ENCODE data around the gene PIAS4.

Gene PIAS4

GRCh38 chr19:4023600-4024398 lies 16.3 kb downstream of the PIAS4 start:
- DNase-seq (ENCODE audit: low read depth): no peak

GRCh38 chr19:4025317-4025716 lies 17.8 kb downstream of the PIAS4 start:
- DNase-seq (ENCODE audit: low read depth): no peak

GRCh38 chr19:4027146-4027545 lies 19.6 kb downstream of the PIAS4 start:
- no peak for DNase-seq (ENCODE audit: low read depth)

DNA sequence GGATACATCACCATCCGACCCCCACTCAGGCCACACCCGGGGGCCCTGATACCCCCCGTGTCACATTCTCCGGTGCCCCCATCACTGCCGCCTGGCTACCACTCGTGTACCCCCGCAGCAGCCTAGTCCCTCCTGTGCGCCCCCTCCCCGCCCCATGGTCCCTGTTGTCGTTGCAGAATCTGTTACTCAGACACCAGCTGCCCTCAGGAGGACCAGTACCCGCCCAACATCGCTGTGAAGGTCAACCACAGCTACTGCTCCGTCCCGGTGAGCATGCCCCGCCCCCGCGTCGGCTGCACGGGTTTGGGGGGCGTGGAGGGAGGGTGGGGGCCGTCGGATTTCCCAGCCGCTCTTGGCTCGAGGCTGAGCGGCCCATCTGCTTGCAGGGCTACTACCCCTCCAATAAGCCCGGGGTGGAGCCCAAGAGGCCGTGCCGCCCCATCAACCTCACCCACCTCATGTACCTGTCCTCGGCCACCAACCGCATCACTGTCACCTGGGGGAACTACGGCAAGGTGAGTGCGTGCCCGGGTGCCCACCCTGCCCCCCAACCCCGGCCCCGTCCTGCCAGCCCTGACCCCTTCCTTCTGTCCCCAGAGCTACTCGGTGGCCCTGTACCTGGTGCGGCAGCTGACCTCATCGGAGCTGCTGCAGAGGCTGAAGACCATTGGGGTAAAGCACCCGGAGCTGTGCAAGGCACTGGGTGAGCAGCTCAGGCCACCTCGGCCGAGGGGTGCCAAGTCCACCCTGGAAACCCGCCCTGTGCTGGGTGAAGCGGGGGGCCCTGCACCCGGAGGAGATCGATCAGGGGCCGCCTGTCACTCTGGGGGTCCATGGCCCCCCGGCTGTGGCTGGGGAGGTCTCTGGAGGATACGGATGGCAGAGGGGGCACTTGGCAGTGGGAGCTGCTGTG lies 21.1 kb downstream of the PIAS4 start:
- no peak for DNase-seq (ENCODE audit: low read depth)

DNA sequence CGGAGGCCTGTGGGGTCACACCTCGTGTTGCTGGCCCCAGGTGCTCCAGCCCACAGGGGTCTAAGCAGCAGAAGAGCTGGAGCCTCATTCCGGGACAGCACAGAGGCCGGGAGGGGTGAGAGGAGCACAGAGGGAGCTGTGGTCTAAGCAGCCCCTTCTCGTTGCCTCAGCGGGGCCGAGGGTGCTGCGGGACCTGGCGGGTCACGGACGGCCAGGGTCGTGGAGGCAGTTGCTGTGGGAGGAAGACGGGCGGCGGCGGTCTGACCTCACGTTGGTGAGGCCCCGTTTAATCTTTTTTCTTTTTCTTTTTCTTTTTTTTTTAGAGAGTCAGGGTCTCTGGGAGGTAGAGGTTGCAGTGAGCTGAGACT lies 21.7 kb downstream of the PIAS4 start:
- DNase-seq (ENCODE audit: low read depth): no peak

- DNase-seq (ENCODE audit: low read depth): no peak
These were observed 23.0 kb downstream of the PIAS4 start for GRCh38 chr19:4030552-4030951.

DNA sequence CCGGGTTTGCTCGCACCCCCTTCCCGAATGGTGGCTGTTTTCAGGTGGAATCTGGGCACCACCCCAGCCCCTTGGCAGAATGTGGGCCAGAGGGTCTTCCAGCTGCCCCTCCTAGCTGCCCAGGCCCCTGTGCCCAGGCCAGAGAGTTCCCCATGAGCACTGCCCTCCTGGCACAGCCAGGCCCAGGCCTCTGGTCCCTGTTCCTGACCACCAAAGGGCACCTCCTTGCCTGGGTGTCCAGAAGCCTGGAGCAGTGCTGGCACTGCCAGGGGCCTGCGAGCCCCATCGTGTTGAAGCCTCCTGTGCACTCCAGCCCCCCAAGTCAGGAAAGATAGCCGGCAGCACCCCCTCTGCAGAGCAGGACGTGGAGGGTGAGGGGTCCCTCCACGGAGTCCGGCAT lies 23.4 kb downstream of the PIAS4 start:
- no peak for DNase-seq (ENCODE audit: low read depth)

DNA sequence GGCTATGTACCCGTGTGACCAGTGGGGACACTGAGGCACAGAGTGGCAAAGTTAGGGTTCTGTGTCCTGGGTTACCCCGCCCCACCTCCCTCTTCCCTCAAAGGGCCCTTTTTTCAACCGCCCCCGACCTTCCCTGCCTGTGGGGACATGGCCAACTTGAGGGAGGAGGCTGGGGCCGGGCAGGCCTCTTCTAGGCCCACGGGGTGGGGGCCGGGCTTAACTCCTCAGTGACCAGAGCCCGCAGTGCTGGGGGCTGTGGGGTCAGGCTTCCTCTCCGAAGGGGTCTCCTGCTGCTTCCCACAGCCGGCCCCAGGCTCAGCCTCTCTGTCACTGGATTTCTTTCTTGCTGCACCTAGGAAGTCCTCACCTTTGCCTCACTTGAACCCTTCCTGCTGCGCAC lies 23.9 kb downstream of the PIAS4 start:
- DNase-seq (ENCODE audit: low read depth): no peak

GRCh38 chr19:4032436-4032835 lies 24.9 kb downstream of the PIAS4 start:
- DNase-seq (ENCODE audit: low read depth): no peak

- no peak for DNase-seq (ENCODE audit: low read depth)
These were observed 25.8 kb downstream of the PIAS4 start for GRCh38 chr19:4033028-4033956.

DNA sequence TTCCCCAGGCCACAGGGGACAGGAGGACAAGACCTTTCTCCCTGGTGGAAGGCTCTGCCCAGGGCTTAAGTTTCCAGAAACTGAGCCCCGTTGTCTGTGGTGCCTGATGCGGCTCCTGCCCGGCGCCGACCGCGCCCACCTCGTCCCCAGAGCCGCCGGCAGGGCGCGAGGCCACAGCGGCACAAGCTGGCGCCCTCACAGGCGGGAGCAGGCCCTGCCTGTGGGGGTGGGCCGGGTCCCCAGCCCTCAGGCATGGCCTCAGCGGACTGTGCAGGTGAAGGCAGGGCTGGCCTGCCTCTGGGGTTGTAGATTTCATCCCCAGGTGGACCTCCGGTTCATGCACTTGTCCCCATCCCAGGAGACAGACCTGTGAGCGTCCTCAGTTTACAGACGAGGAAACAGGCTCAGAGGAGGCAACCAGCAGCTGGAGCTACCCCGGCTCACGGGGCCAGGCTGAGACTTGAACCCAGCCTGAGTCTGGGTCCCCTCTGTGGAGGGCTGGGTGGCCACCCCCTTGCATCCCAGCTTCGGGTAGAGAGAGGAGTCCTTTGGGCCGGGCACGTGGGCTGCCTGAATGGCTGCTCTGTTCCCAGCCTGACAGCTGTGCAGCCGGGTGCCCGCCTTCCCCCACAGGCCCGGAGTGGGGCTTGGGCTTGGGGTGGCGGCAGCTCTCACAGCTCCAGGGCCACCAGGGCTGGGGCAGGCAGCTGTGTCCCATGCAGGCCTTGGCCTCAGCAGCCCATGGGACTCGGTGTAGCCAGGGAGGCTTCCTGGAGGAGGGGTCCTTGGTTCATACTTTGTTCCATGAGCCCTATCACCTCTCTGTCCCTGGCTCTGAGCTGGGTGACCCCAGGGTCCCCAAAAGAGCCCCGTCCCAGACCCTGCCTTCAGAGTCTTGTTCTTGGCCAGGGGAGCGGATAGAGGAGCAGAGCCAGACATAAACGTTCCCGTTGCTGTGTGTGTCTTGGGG lies 26.8 kb downstream of the PIAS4 start:
- DNase-seq (ENCODE audit: low read depth): no peak

DNA sequence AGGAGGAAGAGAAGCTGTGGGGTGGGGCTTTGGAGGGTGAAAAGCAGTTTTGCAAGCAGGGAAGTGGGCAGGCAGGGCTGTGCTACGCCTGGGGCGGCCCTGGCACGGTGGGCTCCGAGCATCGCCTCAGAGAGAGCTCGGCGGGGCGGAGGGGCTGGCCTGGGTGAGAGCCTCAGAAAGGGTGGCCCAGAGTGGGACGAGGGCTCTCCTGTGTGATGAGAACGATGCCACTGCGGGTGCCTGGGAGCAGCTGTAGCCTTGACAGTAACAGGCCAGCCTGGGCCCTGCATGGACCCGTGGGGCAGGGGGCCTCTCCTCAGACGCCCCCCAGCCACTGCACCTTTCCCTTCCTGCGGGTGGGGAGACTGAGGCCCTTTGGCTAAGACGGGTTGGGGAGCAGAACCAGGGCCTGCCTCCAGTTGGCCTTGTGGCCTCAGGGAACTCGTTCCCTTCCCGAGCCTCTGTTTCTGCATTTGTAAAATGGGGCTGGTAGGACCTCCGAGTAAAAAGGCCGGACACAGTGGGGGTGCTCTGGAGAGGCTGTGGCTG lies 27.6 kb downstream of the PIAS4 start:
- no peak for DNase-seq (ENCODE audit: low read depth)

GRCh38 chr19:4035582-4035981 lies 28.0 kb downstream of the PIAS4 start:
- no peak for DNase-seq (ENCODE audit: low read depth)

DNA sequence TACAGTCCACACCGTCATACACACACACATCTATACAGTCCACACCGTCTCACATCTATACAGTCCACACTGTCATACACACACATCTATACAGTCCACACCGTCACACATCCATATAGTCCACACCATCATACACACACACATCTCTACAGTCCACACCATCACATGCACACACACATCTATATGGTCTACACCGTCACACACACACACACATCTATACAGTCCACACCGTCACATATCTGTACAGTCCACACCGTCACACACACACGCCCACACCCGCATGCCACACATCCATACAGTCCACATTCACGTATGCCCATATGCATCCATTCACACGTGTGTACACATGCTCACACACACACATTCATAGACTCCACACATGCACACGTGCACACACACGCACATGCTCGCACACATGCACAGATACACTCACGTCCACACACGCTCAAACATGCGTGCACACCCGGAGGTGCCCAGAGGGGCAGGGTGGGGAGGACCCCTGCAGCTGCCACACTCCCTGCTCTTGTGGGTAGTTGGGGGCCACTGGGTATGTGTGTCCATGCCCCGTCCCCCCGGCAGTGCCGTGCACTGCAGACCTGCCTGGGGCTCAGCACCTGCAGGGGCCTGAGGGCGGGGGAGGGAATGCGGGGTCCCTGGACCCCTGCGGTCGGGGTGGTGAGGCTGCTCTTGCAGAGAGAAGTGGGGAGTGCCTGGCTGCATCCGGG lies 29.2 kb downstream of the PIAS4 start:
- DNase-seq (ENCODE audit: low read depth): no peak

- no peak for DNase-seq (ENCODE audit: low read depth)
These were observed 29.9 kb downstream of the PIAS4 start for GRCh38 chr19:4037301-4037949.

GRCh38 chr19:4038057-4038456 lies 30.5 kb downstream of the PIAS4 start:
- DNase-seq (ENCODE audit: low read depth): no peak

DNA sequence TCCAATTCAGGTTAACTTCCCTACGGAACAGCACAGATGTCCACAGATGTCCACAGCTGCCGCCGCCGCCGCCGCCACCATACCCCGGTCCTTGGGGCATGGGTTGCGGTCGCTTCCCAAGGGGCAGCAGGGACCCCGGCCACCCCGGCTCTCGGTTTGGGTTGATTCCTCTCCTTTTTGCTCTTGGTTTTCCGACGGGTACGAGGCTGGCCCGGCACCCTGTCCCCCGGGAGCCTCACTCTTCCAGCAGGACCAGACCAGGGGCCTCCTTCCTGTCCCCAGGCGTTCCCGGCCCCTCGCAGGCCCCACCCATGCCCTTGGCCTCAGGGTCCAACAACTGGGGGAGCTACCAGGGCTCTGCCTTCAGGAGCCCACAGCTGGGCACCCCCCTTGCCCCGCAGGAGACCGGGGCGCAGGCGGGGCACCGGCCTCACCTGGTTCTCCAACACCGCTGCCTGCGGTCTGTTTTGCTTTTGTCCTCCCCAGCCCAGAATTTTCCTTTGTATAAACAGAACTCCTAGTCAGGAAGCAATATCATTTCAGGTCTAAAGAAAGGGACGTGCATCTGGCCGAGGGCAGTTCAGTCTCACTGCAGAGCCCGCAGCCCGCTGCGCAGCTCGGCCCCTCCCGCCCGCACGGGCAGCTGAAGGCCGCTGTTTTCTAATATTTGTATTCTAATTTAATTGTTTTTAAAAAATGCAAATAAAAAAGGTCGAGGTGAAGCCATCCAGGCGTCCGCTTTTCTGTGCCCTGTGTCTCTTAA lies 31.3 kb downstream of the PIAS4 start:
- no peak for DNase-seq (ENCODE audit: low read depth)

GRCh38 chr19:4042064-4042730 lies 34.7 kb downstream of the PIAS4 start:
- no peak for DNase-seq (ENCODE audit: low read depth)

All from T follicular helper cell (primary cell).